ENCODE data around the gene NDRG4. TPM values are rescaled to one million over a fixed set of nuclear protein-coding genes. Genes with fewer than 3 reads are reported as not detected.

The NDRG4 gene
- 5.7 and 15.9 TPM in 2 replicates for total RNA-seq (2014; rRNA removed; shearing (Covaris generic))

GRCh38 chr16:58499615-58500351 is at the start of gene NDRG4:
NDRG4 (plus strand) TSS chr16:58500143; CDS start chr16:58500249, 106 bp downstream.
- peak; percentile 78 for DNase-seq (ENCODE audit: low read depth)

- DNase-seq (ENCODE audit: low read depth), result no peak
Measured at GRCh38 chr16:58450590-58450989, 49.4 kb upstream of the NDRG4 start.

GRCh38 chr16:58451265-58451689 is 48.7 kb upstream of the NDRG4 start:
- DNase-seq (ENCODE audit: low read depth), result no peak

- DNase-seq (ENCODE audit: low read depth), result peak; percentile 66
Measured at GRCh38 chr16:58451945-58452401, 48.0 kb upstream of the NDRG4 start.

GRCh38 chr16:58452640-58453039 is 47.3 kb upstream of the NDRG4 start:
- no peak for DNase-seq (ENCODE audit: low read depth)

- no peak for DNase-seq (ENCODE audit: low read depth)
Measured at GRCh38 chr16:58454178-58454577, 45.8 kb upstream of the NDRG4 start.

GRCh38 chr16:58454856-58455255 is 45.1 kb upstream of the NDRG4 start:
- no peak for DNase-seq (ENCODE audit: low read depth)

GRCh38 chr16:58455750-58456149 is 44.2 kb upstream of the NDRG4 start:
- DNase-seq (ENCODE audit: low read depth), result no peak

GRCh38 chr16:58456193-58456592 is 43.8 kb upstream of the NDRG4 start:
- no peak for DNase-seq (ENCODE audit: low read depth)

GRCh38 chr16:58458606-58459343 is 41.2 kb upstream of the NDRG4 start:
- DNase-seq (ENCODE audit: low read depth), result no peak

- DNase-seq (ENCODE audit: low read depth), result peak; percentile 73
Measured at GRCh38 chr16:58459344-58460218, 40.4 kb upstream of the NDRG4 start.

GRCh38 chr16:58460219-58460610 is 39.7 kb upstream of the NDRG4 start:
- DNase-seq (ENCODE audit: low read depth), result no peak

- no peak for DNase-seq (ENCODE audit: low read depth)
Measured at GRCh38 chr16:58461056-58461455, 38.9 kb upstream of the NDRG4 start.

GRCh38 chr16:58461640-58462039 is 38.3 kb upstream of the NDRG4 start:
- DNase-seq (ENCODE audit: low read depth), result no peak

- no peak for DNase-seq (ENCODE audit: low read depth)
Measured at GRCh38 chr16:58462089-58462488, 37.9 kb upstream of the NDRG4 start.

GRCh38 chr16:58462499-58462996 is 37.4 kb upstream of the NDRG4 start:
- no peak for DNase-seq (ENCODE audit: low read depth)

GRCh38 chr16:58462997-58463941 is 36.7 kb upstream of the NDRG4 start:
- DNase-seq (ENCODE audit: low read depth), result no peak

- peak; percentile 40 for DNase-seq (ENCODE audit: low read depth)
Measured at GRCh38 chr16:58464047-58464915, 35.7 kb upstream of the NDRG4 start.

GRCh38 chr16:58464916-58465731 is 34.8 kb upstream of the NDRG4 start:
- no peak for DNase-seq (ENCODE audit: low read depth)

Measured in Daoy (cell line).